ENCODE data around the gene CYP4B1.
"Not testable (repeated sequence)": the region's sequence is repeated elsewhere in the genome, so short reads cannot be mapped to it uniquely, and the experiment has no call there.

CYP4B1 gene

GRCh38 chr1:46798810-46799209, at the start of gene CYP4B1:
Gene CYP4B1 (plus strand): TSS chr1:46799046. CDS start chr1:46799082, 36 bp downstream.
- no peak for DNase-seq

- DNase-seq, result no peak
These were observed 49.4 kb upstream of the CYP4B1 start for GRCh38 chr1:46749404-46749803.

GRCh38 chr1:46749921-46750404, 48.9 kb upstream of the CYP4B1 start:
- DNase-seq, result no peak

- no peak for DNase-seq
These were observed 44.9 kb upstream of the CYP4B1 start for GRCh38 chr1:46753985-46754384.

GRCh38 chr1:46754707-46755106, 44.1 kb upstream of the CYP4B1 start:
- DNase-seq, result not testable (repeated sequence)

GRCh38 chr1:46755121-46755520, 43.7 kb upstream of the CYP4B1 start:
- no peak for DNase-seq

- no peak for DNase-seq
These were observed 41.4 kb upstream of the CYP4B1 start for GRCh38 chr1:46757247-46757955.

GRCh38 chr1:46757956-46758528, 40.8 kb upstream of the CYP4B1 start:
- no peak for DNase-seq

- no peak for DNase-seq
These were observed 38.2 kb upstream of the CYP4B1 start for GRCh38 chr1:46760558-46761166.

GRCh38 chr1:46761740-46762139, 37.1 kb upstream of the CYP4B1 start:
- no peak for DNase-seq

GRCh38 chr1:46764402-46764801, 34.4 kb upstream of the CYP4B1 start:
- DNase-seq, result no peak

- no peak for DNase-seq
These were observed 31.1 kb upstream of the CYP4B1 start for GRCh38 chr1:46767649-46768282.

- DNase-seq, result no peak
These were observed 30.4 kb upstream of the CYP4B1 start for GRCh38 chr1:46768445-46768844.

GRCh38 chr1:46769028-46769740, 29.7 kb upstream of the CYP4B1 start:
- no peak for DNase-seq

GRCh38 chr1:46770541-46770940, 28.3 kb upstream of the CYP4B1 start:
- no peak for DNase-seq

GRCh38 chr1:46772571-46772970, 26.3 kb upstream of the CYP4B1 start:
- peak; percentile 2 for DNase-seq

- DNase-seq, result no peak
These were observed 24.5 kb upstream of the CYP4B1 start for GRCh38 chr1:46774297-46774696.

- DNase-seq, result not testable (repeated sequence)
These were observed 20.4 kb upstream of the CYP4B1 start for GRCh38 chr1:46778456-46778855.

GRCh38 chr1:46784666-46785065, 14.2 kb upstream of the CYP4B1 start:
- DNase-seq, result no peak

GRCh38 chr1:46788634-46789033, 10.2 kb upstream of the CYP4B1 start:
- not testable (repeated sequence) for DNase-seq

- no peak for DNase-seq
These were observed 8.3 kb upstream of the CYP4B1 start for GRCh38 chr1:46790446-46791101.

GRCh38 chr1:46793126-46793525, 5.7 kb upstream of the CYP4B1 start:
- no peak for DNase-seq

Data from inflammatory macrophage treated with lipopolysaccharide for 4 hours (primary cell).